Stimulated activated CD8-positive, alpha-beta memory T cell treated with anti-CD3 and anti-CD28 coated beads, Interleukin-15, amount 100 ng/mL, for 48 hours (primary cell): Measurements from ENCODE around the gene ZNF730.
"Not testable (repeated sequence)": the region's sequence is repeated elsewhere in the genome, so short reads cannot be mapped to it uniquely, and the experiment has no call there.

Source experiments
- DNase-seq, 2 donors: peaks; one replicate each; pipeline ENCODE4 v3.0.0-alpha.2; 2020; ENCODE audit warnings: low read depth in 2 of 2

The ZNF730 gene

DNA sequence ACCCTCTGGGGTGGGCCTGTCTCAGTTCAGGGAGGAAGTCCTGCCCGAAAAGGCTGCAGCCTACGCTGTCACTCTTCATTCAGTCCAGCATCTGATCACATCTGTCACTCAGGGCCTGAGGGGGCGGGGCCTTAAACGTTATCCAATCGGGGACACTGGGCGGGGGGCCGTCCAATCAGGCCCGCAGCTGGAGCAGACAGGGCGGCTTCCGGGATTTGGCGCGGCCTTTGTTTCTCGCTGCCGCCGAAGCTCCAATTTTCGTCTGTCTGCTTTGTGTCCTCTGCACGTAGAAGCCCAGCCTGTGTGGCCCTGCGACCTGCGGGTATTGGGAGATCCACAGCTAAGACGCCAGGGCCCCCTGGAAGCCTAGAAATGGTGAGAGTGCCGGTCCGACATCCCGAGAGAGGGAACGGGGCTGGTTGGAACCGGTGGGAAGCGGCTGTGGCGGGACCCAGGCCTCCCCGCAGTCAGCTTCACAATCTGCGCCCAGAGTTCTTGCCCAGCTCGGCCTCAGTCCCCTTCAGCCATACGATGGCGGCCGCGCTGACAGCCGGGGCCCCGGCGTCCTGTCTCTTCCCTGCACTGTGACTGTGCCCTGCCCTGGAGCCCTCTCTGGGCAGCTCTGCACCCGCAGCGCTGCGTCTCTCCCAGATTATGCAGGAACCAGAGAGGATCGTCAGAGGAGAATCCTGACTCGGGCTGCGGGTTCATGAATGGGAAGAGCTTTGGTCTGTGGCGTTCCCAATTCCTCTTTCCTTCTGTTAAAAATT lies at the start of gene ZNF730:
ZNF730 (plus strand) TSS at position 224 of the 770 bp plus-strand sequence; CDS start at position 373, 149 bp downstream.
- peak; percentile 39 to 43 for DNase-seq

DNA sequence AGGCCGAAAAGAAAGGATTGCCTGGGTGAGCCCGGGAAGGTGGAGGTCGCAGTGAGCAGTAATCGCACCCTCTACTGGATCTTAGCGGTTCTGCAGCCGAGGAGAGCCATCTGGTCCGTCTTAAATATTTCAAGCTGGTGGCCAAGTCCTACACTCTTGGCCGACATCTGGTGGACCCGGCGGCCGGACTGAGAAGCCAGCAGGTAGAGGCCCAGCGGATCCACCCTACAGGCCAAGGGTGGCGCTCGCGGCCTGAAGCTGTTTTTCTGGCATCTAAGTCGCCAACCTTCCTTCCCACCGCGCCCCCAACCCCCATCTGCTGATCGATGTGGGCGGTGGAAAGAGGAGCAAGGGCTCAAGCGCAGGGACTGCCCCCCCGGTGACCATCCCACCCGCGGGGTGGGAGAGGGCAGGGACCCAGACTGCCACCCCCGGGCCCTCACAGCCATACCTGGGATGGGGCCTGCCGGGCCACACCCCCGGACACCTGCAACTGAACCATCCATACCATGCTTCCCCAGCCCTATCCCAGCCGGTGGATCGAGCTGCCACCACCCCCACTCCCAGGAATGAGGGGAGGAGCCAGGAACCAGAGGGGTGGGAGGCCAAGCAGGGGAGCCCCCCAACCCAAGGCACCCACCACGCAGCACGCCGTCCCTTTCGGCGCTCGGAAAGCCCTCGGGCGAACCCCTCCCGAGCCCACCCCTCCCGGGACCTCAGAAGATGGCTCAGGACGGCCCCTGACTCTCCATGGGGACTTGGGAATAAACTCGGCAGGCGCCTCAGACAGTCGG lies 46.3 kb upstream of the ZNF730 start:
- DNase-seq = no peak

DNA sequence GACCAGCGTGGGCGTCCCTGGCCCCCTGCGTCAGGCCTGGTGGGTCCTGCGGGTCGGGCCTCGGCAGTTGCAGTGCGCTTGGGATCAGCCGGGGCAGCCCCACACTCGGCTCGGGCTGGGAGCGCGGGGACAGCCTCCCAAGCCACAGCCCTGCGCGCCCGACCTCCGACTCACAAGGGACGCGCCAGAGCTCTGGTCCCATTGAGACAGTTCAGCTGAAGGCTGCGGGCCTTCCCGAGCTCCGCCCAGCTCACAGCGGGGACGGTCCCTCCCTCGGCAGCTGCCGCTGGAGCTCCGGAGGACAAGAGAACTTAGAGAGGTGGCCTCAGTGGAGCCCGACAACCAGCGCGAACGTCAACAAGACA lies 45.7 kb upstream of the ZNF730 start:
- DNase-seq = no peak

DNA sequence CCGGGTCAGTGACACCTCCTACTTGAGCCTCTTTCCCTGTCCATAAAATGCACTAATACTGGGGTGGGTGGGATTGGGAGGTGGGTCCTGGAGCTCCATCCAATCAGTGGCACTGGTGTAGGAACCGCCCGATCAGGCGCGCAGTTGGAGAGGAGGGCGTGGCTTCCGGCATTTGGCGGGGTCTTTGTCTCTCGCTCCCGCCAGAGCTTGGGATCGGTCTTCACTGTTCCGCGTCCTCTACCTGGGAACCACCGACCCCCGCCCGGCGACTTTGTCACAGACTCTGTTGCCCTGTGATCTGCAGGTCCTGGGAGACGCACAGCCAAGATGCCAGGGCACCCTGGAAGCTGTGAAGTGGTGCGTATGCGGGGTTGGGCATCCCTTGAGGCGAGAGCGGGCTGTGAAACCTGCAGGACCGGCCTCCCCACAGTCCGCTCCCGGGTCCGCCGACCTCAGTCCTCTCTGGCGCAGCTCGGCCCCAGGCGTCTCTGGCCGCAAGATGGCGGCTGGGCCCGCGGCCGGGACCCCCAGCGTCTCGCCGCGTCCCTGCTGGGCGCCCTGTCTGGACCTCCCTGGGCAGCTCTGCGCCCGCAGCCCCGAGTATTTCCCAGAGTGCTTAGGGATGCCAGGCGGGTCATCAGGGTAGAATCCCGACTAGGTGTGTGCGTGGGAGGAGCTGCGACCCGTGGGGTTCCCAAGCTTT lies 41.6 kb upstream of the ZNF730 start:
- DNase-seq = no peak

DNA sequence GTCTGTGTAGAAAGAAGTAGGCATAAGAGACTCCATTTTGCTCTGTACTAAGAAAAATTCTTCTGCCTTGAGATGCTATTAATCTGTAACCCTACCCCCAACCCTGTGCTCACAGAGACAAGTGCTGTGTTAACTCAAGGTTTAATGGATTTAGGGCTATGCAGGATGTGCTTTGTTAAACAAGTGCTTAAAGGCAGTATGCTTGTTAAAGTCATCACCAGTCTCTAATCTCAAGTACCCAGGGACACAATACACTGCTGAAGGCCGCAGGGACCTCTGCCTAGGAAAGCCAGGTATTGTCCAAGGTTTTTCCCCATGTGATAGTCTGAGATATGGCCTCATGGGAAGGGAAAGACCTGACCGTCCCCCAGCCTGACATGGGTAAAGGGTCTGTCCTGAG lies 39.0 kb upstream of the ZNF730 start:
- DNase-seq = not testable (repeated sequence)

DNA sequence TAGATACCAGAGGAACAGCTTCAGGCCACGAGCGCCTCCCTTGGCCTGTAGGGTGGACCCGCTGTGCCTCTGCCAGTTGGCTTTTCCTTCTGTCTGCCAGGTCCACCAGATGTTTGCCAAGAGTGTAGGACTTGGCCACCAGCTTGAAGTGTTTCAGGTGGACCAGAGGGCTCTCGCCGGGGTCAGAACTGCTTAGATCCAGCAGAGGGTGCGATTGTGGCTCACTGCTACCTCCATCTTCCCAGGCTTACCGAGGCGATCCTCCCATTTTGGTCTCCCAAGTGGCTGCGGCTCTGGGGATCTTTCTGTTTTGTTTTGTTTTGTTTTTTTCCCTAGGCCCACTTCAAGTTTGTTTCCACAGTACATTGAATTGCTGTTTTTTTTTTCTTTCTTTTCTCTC lies 23.0 kb upstream of the ZNF730 start:
- no peak for DNase-seq

DNA sequence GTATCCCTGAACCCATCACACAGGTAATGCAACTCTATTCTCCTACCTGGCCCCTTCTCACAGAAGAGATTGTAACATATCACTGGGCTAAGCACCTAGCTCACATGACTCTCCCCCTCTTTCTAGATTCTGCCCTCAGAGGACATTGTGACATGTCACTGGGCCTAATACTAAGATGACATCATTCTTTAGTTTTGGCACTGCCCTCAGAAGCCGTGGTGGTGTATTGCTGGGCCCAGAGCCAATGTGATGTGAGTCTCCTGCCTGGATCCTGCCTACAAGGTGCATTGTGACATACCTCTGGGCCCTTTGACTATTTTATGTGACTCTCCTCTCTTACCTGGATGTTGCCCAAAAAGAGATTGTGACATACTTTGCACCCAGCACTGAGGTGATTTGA lies 21.4 kb upstream of the ZNF730 start:
- DNase-seq = no peak

DNA sequence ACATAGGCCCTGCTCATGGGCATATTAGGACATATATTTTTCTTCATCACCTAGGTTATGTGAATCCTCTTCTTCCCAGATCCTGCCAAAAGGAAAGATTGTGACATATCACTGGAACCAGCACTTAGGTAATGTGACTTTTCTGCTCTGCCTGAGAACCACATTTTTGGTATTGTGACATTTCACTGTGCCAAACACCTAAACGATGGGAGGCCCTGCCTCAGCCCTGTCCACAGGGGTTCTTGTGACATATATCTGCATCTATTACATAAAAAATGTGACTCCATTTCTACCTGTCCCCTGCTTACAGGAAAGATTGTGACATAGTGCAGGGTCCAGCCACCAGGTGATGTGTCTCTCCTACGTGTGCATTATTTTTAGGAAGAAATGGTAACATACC lies 18.5 kb upstream of the ZNF730 start:
- no peak for DNase-seq

DNA sequence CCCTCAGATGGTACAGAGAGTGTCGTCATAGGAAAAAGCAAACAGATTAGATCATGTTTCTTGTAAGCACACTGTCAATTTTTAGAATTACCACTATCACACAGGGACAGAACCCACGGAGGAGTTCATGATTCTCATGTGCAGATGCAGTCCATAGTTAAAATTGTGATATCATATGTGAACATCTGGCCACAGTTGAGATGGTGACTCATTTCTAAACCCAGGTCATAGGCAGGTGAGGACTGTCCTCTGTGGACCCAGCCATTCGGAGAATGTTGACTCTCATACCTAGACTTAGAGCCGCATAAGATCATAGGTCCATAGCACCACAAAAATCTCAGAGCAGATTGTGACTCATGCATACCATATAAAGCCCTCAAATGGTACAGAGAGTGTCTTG lies 17.8 kb upstream of the ZNF730 start:
- no peak for DNase-seq

DNA sequence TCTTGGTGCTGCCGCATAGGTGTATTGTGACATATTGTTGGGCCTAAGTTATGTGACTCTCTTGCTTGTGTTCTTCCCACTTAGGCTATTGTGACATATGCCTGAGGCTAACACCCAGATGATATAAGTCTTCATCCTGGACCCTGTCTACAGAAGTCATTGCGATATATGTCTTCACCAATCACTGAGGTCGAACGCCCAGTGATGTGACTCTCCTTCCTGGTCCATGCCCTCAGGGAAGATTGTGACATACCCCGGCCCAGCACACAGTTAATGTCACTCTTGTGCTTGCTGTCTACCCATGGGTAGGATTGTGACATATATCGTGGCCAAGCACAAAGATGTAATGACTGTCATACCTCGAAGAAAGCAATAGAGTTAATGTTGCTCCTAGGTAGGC lies 16.9 kb upstream of the ZNF730 start:
- no peak for DNase-seq

DNA sequence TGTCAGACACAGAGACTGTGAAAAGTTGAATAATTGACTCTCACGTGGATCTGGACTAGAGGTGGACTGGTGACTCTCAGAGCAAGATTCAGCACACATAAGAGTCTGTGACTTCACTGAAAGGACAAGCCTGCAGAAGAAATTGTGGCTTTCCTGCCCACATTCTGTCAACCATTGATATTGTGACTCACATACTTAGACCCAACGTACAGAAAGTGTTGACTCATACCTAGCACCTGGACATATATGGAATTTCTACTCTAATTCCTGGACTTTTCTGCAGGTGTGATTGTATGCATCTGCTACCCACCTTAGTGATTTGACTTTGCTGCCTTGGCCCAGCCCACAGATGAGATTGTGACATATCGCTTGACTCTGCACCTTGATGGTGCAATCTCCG lies 15.6 kb upstream of the ZNF730 start:
- no peak for DNase-seq

DNA sequence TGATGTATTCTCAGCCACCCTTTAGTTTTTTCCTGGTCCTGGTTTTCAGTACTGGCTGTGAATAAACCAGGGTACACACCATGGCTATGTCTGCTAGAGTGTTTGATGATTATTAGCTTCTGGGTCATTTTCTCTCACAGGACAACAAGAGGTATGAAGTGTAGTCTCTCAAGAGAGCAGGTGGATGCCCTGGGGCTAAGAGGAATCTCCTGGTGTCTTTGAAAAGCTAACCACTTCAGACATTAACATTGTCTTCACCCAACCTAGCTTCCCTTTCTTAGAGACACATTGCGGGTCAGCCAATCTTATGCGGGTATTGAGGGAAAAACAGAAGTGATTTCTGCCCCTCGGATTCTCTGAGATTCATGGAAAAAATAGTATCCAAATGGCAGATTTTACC lies 1.6 kb downstream of the ZNF730 start:
- no peak for DNase-seq

DNA sequence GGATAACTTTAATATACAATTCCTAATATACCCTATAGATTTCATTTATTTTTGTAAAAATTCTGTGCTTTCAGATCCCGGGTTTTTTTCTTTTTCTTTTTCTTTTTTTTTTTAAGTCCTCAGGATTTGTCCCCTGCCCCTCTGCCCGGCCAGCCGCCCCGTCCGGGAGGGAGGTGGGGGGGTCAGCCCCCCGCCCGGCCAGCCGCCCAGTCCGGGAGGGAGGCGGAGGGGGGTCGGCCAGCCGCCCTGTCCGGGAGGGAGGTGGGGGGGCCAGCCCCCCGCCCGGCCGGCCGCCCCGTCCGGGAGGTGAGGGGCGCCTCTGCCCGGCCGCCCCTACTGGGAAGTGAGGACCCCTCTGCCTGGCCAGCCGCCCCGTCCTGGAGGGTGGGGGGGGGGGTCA lies 17.4 kb downstream of the ZNF730 start:
- DNase-seq = not testable (repeated sequence)

DNA sequence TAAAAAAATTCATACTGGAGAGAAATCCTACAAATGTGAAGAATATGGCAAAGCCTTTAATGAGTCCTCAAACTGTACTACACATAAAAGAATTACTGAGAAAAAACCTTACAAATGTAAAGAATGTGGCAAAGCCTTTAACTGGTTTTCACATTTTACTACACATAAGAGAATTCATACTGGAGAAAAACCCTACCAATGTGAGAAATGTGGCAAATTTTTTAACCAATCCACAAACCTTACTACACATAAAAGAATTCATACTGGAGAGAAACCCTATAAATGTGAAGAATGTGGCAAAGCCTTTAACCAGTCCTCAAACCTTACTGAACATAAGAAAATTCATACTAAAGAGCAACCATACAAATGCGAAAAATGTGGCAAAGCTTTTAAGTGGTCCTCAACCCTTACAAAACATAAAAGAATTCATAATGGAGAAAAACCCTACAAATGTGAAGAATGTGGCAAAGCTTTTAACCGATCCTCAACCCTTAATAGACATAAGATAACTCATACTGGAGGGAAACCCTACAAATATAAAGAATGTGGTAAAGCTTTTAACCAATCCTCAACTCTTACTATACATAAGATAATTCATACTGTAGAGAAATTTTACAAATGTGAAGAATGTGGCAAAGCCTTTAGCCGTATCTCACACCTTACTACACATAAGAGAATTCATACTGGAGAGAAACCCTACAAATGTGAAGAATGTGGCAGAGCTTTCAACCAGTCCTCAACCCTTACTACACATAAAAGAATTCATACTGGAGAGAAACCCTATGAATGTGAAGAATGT lies 29.0 kb downstream of the ZNF730 start:
- DNase-seq = no peak

DNA sequence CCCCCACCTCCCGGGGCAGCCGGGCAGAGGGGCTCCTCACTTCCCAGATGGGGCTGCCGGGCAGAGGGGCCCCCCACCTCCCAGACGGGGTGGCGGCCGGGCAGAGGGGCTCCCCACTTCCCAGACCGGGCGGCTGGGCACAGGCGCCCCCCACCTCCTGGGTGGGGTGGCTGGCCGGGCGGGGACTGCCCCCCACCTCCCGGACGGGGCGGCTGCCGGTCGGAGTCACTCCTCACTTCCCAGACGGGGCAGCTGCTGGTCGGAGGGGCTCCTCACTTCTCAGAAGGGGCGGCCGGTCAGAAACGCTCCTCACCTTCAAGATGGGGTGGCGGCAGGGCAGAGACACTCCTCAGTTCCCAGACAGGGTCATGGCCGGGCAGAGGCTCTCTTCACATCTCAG lies 43.9 kb downstream of the ZNF730 start:
- no peak for DNase-seq

DNA sequence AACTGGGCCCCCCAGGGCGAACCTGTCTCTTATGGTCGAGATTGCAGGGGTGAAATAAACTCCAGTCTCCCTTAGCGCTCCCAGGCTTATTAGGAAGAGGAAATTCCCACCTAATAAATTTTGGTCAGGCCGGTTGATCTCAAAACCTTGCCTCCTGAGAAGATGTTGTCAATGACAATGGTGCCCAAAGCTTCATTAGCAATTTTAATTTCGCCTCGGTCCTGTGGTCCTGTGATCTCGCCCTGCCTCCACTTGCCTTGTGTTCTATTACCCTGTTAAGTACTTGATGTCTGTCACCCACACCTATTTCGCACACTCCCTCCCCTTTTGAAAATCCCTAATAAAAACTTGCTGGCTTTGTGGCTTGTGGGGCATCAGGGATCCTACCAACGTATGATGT lies 51.5 kb downstream of the ZNF730 start:
- not testable (repeated sequence) for DNase-seq

DNA sequence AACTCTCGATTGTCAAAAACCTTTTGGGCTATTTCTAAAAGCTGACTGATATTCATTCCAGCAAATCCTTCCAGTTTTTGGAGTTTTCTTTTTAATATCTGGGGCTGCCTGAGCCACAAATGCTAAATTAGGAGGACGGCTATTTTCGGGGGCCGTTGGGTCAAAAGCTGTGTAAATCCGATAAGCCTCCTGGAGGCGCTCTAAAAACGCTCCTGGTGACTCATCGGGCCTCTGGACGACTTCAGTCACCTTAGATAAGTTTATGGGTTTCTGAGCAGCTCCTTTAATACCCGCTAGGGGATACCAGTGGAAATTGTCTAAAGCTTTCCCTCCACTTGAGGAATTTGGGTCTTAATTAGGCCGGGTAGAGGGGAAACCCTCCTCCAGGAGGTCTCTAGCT lies 66.4 kb downstream of the ZNF730 start:
- DNase-seq = no peak

DNA sequence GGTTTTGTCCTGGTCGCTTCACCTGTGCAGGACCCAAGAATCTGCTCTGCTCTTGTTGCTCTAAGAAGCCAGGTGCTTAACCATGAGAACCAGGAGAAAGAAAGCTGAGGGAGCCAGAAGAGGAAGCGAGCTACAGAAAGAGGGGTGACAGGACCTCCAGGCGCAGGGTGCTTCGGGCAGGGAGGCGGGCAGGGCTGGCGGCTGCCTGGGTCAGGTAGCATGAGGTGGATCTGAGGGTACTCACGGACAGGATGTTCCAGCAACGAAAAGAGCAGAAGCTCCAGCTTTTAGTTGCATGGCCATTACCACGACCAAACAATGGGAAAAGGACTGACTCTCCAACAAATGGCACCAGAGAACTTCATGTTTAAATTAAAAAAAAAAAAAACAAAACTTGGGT lies 73.5 kb downstream of the ZNF730 start:
- no peak for DNase-seq
